ENCODE measurements around the gene SHB.

The SHB gene

DNA sequence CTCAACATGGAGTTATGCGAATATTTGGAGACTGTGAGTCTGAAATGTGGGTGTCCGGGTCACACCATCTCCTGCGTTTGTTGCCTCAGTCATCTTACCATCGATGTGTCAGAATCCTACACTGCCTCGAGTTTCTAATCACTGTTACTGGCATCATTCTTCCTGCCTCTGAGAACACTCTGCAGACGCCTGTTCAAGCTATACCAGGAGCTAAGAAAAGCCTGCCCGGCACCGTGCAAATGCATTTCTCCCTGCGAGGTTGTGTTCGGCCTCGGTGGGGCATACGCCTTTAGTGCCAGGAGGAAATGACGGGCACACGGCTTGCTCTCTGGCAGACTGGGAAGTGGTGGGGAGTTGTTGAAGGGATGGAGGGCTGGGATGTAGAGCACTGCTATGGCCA lies 133.9 kb downstream of the SHB start:
- no peak for TF ChIP-seq FOXP2 (optimal IDR thresholded peaks at IDR 0.05; ENCODE audit: borderline replicate concordance, extremely low read depth, extremely low read length, insufficient read depth)
- TF ChIP-seq, protein P1, sequence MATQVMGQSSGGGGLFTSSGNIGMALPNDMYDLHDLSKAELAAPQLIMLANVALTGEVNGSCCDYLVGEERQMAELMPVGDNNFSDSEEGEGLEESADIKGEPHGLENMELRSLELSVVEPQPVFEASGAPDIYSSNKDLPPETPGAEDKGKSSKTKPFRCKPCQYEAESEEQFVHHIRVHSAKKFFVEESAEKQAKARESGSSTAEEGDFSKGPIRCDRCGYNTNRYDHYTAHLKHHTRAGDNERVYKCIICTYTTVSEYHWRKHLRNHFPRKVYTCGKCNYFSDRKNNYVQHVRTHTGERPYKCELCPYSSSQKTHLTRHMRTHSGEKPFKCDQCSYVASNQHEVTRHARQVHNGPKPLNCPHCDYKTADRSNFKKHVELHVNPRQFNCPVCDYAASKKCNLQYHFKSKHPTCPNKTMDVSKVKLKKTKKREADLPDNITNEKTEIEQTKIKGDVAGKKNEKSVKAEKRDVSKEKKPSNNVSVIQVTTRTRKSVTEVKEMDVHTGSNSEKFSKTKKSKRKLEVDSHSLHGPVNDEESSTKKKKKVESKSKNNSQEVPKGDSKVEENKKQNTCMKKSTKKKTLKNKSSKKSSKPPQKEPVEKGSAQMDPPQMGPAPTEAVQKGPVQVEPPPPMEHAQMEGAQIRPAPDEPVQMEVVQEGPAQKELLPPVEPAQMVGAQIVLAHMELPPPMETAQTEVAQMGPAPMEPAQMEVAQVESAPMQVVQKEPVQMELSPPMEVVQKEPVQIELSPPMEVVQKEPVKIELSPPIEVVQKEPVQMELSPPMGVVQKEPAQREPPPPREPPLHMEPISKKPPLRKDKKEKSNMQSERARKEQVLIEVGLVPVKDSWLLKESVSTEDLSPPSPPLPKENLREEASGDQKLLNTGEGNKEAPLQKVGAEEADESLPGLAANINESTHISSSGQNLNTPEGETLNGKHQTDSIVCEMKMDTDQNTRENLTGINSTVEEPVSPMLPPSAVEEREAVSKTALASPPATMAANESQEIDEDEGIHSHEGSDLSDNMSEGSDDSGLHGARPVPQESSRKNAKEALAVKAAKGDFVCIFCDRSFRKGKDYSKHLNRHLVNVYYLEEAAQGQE (IDR thresholded peaks at IDR 0.05; ENCODE audit: insufficient read depth in 1 of 2, low read depth in 2 of 2, low read length in 2 of 2), result no peak
- no peak for TF ChIP-seq POLR2AphosphoS5 (IDR thresholded peaks at IDR 0.05; ENCODE audit: low read depth, low read length)

DNA sequence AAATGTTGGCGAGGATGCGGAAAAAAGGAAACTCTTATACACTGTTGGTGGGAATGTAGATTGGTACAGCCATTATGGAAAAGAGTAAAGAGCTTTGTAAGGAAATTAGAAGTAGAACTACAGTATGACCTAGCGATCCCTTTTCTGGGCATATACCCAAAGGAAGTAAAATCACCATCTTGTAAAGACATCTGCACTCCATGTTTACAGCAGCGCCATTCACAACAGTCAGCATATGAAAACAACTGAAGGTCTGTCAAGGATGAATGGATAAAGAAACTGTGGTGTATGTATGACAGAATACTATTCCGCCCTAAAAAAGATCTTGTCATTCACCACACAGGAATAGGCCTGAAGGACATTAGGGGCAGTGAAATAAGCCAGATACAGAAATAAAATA lies 137.4 kb downstream of the SHB start:
- TF ChIP-seq SIN3A (IDR thresholded peaks at IDR 0.05; ENCODE audit: borderline replicate concordance, insufficient read depth, low read length), result no peak
- no peak for TF ChIP-seq FOXP2 (optimal IDR thresholded peaks at IDR 0.05; ENCODE audit: borderline replicate concordance, extremely low read depth, extremely low read length, insufficient read depth)
- no peak for TF ChIP-seq POLR2AphosphoS5 (IDR thresholded peaks at IDR 0.05; ENCODE audit: low read depth, low read length)
- no peak for TF ChIP-seq TAF1 (IDR thresholded peaks at IDR 0.05; ENCODE audit: borderline replicate concordance, insufficient read depth, low read length)
- TF ChIP-seq, protein P1 (IDR thresholded peaks at IDR 0.05; ENCODE audit: insufficient read depth in 1 of 2, low read depth in 2 of 2, low read length in 2 of 2), result no peak

DNA sequence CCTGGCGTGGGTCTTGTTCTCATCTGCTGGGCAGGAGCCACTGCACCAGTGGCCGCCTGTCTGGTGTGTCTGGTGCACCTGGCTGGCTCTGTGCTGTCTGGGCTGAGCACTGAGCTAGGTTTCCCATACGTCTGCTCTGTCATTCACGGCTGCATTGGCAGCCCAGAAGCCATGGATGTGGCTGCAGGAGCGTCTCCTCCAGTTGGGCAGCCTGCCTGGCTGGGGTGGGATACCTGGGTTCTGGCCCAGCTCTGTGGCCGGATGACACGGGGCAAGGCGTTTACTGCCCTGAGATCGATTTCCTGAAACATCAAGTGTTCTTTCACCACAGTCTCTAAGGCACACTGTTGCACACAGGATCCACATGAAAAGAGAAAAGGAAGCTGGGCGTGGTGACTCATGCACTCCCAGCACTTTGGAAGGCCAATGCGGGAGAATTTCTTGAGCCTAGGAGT lies 139.6 kb downstream of the SHB start:
- TF ChIP-seq POLR2AphosphoS5 (IDR thresholded peaks at IDR 0.05; ENCODE audit: low read depth, low read length) (no peak), FOXP2 (optimal IDR thresholded peaks at IDR 0.05; ENCODE audit: borderline replicate concordance, extremely low read depth, extremely low read length, insufficient read depth) (no peak), TAF1 (IDR thresholded peaks at IDR 0.05; ENCODE audit: borderline replicate concordance, insufficient read depth, low read length) (no peak), SIN3A (IDR thresholded peaks at IDR 0.05; ENCODE audit: borderline replicate concordance, insufficient read depth, low read length) (no peak)
- TF ChIP-seq, protein P1 (IDR thresholded peaks at IDR 0.05; ENCODE audit: insufficient read depth in 1 of 2, low read depth in 2 of 2, low read length in 2 of 2), result no peak

- no peak for TF ChIP-seq SIN3A (IDR thresholded peaks at IDR 0.05; ENCODE audit: borderline replicate concordance, insufficient read depth, low read length)
- TF ChIP-seq, protein P1 (IDR thresholded peaks at IDR 0.05; ENCODE audit: insufficient read depth in 1 of 2, low read depth in 2 of 2, low read length in 2 of 2), result no peak
- TF ChIP-seq TAF1 (IDR thresholded peaks at IDR 0.05; ENCODE audit: borderline replicate concordance, insufficient read depth, low read length), result no peak
- no peak for TF ChIP-seq POLR2AphosphoS5 (IDR thresholded peaks at IDR 0.05; ENCODE audit: low read depth, low read length)
- TF ChIP-seq FOXP2 (optimal IDR thresholded peaks at IDR 0.05; ENCODE audit: borderline replicate concordance, extremely low read depth, extremely low read length, insufficient read depth), result no peak
These were observed 140.2 kb downstream of the SHB start for GRCh38 chr9:37928552-37929430.
